Right lobe of liver (tissue), 4 donors: Measurements from ENCODE around the gene LSM2.

Experiments
- CTCF ChIP-seq, 4 donors: fragments of 200-600 bp in 3 of 4; fragments of 450-650 bp in 1 of 4; IDR thresholded peaks; one replicate each; pipeline versions ENCODE4 v1.5.1 to v1.8.0; 2016 to 2022; ENCODE audit warnings: antibody characterized with exemption in 4 of 4, mild to moderate bottlenecking in 2 of 4
- POLR2A ChIP-seq: fragments of 450-650 bp; IDR thresholded peaks from one replicate; pipeline ENCODE4 v1.6.1; 2017; ENCODE audit warnings: antibody characterized with exemption, mild to moderate bottlenecking
- donor health status: DM: no; HTN: no; CAD: no.
- donor health status: DM: no; HTN: no; CAD: no.
- donor health status: DM: no; HTN: yes; CAD: no.

GRCh38 chr6:31805939-31806469 lies 762 bp downstream of the LSM2 start:
- no peak for TF ChIP-seq CTCF (IDR thresholded peaks at IDR 0.05)
- TF ChIP-seq POLR2A: no peak
